Retinal pigment epithelial cell (primary cell): ENCODE data around the gene ADORA1.

Experiments
- DNase-seq: peaks from one replicate; pipeline ENCODE4 v3.0.0-alpha.2; 2010; ENCODE audit warnings: low read depth
- H3K4me3 ChIP-seq: 2 replicates; pipeline ENCODE4 v1.5.1; 2011; ENCODE audit warnings: mild to moderate bottlenecking, low read length, control low read depth, moderate library complexity
- TF ChIP-seq, protein P1 (sequence below): conservative IDR thresholded peaks from 2 replicates; pipeline ENCODE4 v1.5.1; 2011; ENCODE audit warnings: low read depth, low read length, control low read depth, inconsistent platforms

Gene ADORA1

DNA sequence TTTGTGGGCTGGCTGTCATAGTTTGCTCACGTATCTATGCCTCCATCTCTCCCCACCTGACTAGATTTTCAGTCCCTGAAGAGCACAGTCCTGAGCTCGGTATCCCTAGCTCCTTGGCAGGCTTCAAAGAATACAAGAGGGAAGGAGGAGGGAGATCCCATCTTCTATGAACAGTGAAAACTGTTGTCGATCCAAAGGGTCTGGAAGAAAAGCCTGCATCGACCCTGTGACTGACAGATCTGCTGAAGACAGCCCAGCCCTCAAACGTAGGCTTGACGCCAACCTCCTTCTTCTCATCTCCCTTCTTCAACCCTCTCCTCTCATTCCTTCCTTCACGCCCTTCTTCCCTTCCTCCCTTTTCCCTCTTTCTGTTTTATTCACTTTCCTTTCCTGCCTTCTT is 13.3 kb upstream of the ADORA1 start:
- no peak for DNase-seq
- no peak overlapping the region for H3K4me3 ChIP-seq
- TF ChIP-seq, protein P1, sequence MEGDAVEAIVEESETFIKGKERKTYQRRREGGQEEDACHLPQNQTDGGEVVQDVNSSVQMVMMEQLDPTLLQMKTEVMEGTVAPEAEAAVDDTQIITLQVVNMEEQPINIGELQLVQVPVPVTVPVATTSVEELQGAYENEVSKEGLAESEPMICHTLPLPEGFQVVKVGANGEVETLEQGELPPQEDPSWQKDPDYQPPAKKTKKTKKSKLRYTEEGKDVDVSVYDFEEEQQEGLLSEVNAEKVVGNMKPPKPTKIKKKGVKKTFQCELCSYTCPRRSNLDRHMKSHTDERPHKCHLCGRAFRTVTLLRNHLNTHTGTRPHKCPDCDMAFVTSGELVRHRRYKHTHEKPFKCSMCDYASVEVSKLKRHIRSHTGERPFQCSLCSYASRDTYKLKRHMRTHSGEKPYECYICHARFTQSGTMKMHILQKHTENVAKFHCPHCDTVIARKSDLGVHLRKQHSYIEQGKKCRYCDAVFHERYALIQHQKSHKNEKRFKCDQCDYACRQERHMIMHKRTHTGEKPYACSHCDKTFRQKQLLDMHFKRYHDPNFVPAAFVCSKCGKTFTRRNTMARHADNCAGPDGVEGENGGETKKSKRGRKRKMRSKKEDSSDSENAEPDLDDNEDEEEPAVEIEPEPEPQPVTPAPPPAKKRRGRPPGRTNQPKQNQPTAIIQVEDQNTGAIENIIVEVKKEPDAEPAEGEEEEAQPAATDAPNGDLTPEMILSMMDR = no peak

DNA sequence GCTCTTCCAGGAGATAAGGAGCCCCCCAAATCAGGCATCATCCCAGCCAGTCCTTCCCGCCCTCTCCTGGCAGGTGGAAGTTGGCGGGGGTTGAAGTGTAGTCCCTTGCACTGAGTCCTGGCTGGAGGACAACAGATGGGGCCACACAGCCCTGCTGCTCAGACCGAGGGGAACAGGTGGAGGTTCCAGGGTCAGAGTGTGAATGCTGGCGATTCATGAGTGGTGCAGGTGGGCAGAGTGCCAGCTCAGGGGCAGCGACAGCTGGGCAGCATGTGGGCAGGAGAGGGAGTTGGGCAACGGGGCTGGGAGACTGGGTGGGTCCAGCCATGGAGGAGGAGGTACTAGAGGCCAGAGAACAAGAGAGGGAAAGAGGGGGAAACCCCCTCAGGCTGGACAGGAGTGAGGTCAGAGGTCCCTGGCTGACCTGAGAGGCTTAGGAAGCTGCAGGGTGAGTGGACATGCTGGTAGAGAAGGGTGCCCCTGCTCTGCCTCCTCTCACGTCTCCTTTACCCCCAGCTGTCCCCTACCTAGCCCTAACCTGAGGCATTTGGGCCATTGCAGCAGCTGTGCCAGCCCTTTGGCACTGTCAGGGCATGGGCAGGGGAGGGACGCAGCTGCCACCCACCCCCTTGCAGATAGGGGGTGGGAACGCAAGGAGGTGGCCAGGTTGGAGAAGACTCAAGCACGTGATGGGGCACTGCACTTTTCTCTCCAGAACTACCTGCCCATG is 11.3 kb upstream of the ADORA1 start:
- no peak for DNase-seq
- no peak overlapping the region for H3K4me3 ChIP-seq
- TF ChIP-seq, protein P1 = no peak

DNA sequence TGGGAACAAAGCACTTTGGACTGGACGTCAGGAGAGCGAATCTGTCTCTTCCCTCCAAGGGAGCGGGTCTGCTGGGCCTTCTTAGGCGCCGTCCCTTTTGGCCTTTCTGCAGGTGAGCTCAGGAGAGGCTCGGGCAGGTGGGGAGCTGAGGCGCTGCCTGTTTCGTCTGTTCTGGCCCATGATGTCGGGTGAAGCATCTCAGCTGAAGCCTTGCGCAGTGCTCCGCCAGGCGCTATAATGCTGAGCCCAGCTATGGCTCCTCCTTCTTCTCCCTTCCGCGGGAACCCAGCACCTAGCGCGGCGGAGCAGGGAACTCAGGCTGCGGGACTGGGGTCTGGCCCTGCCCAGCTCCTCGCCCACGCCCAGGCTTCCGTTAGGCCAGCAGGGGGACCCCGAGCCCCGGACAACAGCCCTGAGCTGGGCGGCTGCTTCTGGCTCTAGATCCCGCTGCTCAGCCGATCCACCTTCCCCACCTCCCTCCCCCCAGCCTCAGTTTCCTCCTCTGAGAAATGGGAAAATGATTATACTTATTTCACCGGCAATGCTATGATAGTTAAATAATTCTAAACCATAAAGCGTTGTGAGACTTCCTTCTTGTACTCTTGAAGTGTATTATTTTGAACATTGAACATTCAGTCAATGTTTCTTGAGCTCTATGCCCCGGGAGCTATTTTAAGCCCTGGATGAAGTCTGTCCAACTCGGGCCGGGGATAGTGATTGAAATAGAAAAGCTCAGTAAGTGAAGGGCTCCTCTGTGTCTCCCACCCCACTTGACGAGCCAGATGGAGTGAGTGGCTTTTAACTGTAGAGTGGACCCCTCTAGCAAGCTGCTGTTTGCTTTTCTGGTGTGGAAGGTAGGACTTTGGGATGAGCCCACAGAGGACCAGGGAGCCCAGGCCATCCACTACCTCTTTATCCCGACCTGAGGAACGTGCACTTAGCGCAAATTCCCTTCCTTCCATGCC is 9.6 kb upstream of the ADORA1 start:
- TF ChIP-seq, protein P1 = peak; percentile 85
- no peak overlapping the region for H3K4me3 ChIP-seq
- DNase-seq = no peak

DNA sequence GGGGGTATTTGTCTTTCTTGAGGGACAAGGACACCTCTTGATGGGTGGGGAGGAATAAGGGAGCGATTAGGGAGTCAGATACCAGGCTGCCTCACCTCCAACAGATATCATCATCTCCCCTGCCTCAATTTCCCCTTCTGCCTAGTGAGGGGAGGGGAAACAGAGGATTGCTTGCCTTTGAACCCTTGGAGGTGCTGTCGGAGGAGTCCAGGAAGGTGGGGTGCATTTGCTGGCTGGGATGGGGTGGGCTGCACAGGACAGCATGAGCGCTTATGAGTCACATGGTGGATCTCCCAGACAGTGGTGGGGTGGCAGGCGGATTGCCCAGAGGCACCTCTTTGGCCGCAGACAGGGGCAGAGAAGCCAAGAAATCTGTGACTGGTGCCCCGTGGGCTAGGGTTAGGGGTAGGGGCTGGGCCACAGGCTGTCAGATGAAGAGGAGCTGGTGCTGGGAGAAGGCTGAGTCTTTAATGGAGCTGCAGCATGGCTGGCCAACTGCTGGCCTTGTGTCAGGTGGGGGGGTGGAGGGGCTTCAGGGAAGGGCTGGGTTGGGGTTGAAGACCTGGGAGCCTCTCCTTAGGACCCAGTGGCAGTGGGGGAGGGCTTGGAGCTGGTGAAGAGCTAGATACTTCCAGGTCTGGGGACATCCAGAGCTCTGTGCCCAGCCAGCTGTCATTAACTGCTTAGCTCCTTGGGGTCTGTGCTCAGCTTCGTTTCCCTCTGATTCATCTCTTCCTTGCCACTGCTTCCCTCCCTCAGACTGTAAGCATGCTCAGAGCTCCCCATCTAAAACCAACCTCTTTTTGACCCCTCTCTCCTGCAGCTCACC is 7.0 kb upstream of the ADORA1 start:
- no peak overlapping the region for H3K4me3 ChIP-seq
- DNase-seq = no peak
- TF ChIP-seq, protein P1 = no peak

DNA sequence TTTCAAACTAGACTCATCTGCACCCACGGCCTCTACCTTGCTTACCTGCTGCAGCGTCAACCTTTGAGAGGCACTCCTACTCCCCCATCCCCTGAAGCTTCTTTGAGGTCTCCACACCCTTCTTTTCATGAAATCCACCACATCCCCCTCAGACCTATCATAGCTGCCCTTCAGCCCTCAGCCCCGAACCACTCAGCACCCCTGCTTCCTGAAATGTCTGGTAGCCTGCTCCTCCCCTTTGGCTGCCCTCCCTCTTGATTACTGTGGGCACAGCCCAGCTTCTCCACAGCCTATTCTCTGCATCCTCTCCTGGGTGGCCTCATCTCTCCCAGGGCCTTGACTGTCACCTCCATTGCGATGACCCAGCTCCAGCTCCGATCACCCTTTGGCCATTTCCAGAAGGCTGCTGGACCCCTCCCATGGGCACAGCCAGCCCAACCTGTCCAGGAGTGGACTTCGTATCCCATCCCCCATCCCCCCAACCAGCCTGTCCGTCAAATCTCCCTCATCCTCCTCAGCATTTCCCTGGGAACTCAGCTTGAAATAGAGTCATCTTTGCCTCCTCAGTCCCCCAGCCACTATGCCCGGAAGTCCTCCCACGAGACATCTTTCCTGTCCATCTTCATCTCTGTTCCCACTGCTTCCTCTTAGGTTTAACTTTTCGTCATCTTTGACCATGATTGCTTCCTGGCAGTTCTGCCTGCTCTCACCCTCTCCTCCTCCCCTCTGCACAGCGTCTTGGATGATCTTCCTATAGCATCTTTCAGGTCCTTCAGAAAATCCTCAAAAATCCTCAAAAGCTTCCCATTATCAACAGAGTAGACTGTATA is 6.1 kb upstream of the ADORA1 start:
- no peak overlapping the region for H3K4me3 ChIP-seq
- TF ChIP-seq, protein P1 = no peak
- no peak for DNase-seq

DNA sequence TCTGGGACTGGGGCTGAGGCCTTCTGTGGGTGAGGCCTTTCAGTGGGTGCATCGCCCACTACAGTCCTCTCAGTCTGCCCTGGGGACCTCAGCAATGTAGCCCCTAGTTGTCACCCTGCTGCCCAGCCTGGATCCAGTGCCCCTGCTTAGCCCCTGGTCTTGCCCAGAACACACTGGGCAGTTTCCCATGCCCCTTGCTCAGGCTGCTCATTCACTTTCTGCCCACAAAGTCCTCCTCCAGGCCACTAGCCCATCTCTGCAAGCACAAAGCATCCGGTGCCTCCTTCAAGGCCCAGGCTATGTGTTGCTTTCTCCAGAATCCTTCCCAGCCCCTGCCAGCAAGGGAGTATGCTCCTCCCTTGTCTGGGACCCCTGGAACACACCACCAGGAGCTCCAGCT is 5.4 kb upstream of the ADORA1 start:
- H3K4me3 ChIP-seq = no peak overlapping the region
- TF ChIP-seq, protein P1 = no peak
- no peak for DNase-seq
